ENCODE measurements around the gene GUCA2A.
"Not testable (repeated sequence)": the region's sequence is repeated elsewhere in the genome, so short reads cannot be mapped to it uniquely, and the experiment has no call there.

The GUCA2A gene

GRCh38 chr1:42164551-42165420, at the start of gene GUCA2A:
Gene GUCA2A, minus strand, starts transcription at chr1:42164745. Its CDS starts 33 bp downstream, at chr1:42164712.
- DNase-seq (ENCODE audit: low read depth in 2 of 2, low spot score in 1 of 2) = no peak

- DNase-seq (ENCODE audit: low read depth in 2 of 2, low spot score in 1 of 2) = no peak
Observed at GRCh38 chr1:42211224-42211623, 46.7 kb upstream of the GUCA2A start.

GRCh38 chr1:42210421-42211133, 46.0 kb upstream of the GUCA2A start:
- no peak for DNase-seq (ENCODE audit: low read depth in 2 of 2, low spot score in 1 of 2)

DNA sequence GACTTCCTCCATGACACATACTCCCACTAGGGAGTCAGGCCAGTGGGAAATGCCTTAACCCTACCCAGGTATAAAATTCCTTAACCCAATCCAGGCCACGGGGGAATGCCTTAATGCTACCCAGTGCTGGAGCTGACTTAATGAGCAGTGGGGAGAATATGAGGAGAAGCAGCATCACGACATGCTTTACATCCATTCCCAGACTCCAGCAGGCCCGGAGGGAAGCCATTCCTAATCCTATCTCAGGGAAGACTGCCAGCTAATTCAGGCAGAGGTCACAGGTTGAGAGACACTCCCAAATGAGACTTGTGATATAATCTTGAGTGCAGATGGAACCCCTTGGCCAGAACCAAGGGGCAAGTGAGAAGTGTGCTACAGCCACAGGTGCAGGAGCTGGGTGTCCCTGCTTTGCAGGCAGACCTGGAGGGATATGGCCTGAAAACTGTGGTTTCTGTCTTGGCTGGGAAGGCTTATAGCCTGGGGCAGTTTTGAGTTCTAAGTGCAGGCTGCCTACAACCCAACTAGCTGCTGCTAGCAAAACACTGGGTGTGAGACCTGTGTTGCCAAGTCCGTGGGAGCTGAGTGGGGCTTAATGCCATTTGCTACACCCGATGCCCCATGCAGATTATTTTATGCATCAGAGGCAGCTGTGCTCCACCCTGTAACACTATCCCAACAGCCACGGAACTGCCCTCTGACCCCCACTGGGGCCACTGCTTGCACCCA, 45.1 kb upstream of the GUCA2A start:
- no peak for DNase-seq (ENCODE audit: low read depth in 2 of 2, low spot score in 1 of 2)

GRCh38 chr1:42206930-42207329, 42.4 kb upstream of the GUCA2A start:
- not testable (repeated sequence) for DNase-seq (ENCODE audit: low read depth in 2 of 2, low spot score in 1 of 2)

- no peak for DNase-seq (ENCODE audit: low read depth in 2 of 2, low spot score in 1 of 2)
Observed at GRCh38 chr1:42206164-42206563, 41.6 kb upstream of the GUCA2A start.

DNA sequence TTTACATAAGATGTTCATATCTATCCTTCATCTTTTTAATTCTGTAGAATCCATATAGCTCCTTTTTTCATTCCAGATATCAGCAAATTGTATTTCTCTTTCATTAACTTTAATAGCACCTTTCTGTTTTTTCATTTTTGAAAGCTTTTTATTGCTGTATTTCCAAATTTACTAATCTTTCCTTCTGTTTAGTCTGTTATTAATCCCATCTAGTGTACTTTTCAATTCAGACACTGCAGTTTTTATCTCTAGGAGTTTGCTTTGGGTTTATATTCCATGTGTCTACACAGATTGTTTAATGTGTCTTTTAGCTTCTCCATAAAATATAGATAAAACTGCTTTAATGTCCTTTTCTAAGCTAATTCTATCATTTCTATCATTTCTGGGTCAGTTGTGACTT, 37.4 kb upstream of the GUCA2A start:
- DNase-seq (ENCODE audit: low read depth in 2 of 2, low spot score in 1 of 2) = no peak

GRCh38 chr1:42198251-42198650, 33.7 kb upstream of the GUCA2A start:
- no peak for DNase-seq (ENCODE audit: low read depth in 2 of 2, low spot score in 1 of 2)

- DNase-seq (ENCODE audit: low read depth in 2 of 2, low spot score in 1 of 2) = no peak
Observed at GRCh38 chr1:42195841-42196240, 31.3 kb upstream of the GUCA2A start.

- no peak for DNase-seq (ENCODE audit: low read depth in 2 of 2, low spot score in 1 of 2)
Observed at GRCh38 chr1:42192106-42192505, 27.6 kb upstream of the GUCA2A start.

GRCh38 chr1:42191319-42191718, 26.8 kb upstream of the GUCA2A start:
- DNase-seq (ENCODE audit: low read depth in 2 of 2, low spot score in 1 of 2) = no peak

DNA sequence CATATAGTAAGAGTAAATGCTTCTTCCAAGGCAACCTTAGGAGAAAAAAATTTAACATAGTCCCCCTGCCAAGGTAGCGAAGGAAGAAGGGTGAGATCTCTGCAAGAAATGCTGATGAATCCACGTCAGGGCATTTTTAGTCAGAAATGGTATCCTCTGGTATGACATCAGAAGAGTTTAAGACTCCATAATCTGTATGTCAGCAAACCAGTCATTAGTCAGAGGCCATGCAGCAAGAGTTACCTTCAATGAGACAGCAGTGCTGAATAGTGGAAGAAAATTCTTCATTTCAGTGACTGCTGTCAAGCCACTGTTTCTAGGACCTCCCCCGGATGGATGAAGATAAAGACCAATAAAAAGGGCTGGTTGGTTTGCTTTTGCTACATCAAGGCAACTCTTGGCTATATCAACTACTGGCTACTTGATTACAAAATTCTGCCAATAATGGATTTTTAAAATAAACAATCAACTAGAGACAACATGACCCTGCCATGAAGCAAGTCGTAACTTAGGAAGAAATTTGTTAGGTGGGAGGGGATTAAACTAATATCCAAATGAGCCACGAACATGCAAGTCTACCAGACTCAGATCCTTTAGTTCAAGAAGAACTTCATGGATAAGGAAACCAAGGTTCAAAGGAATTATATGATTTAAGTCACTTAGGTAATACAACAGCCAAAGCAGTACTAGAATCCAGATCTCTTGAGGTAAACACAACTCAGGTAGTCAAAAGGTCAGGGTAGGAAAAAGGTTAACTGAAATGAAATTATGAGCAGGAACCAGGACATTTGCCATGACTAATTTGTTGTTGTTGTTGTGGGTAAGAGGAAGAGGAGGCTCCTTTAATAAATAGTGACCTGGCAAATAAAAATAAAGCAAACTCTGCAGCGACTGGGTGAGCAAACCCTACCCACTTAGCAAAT, 25.6 kb upstream of the GUCA2A start:
- DNase-seq (ENCODE audit: low read depth in 2 of 2, low spot score in 1 of 2) = no peak

- no peak for DNase-seq (ENCODE audit: low read depth in 2 of 2, low spot score in 1 of 2)
Observed at GRCh38 chr1:42186152-42186551, 21.6 kb upstream of the GUCA2A start.

GRCh38 chr1:42184616-42185015, 20.1 kb upstream of the GUCA2A start:
- no peak for DNase-seq (ENCODE audit: low read depth in 2 of 2, low spot score in 1 of 2)

DNA sequence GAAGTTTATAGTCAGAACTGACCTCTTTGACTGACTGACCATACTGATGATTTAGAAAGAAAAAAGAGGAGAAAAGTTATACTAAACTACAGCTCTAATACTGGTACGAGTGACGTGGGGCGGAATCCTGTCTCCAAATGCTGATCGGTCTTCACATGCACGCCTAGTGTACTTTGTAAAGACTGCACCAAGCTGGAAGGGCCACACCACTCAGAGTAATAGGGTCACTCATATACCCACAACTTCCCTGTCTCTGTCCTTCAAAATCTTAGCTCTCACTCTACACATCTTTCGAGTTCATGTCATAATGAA, 19.4 kb upstream of the GUCA2A start:
- no peak for DNase-seq (ENCODE audit: low read depth in 2 of 2, low spot score in 1 of 2)

DNA sequence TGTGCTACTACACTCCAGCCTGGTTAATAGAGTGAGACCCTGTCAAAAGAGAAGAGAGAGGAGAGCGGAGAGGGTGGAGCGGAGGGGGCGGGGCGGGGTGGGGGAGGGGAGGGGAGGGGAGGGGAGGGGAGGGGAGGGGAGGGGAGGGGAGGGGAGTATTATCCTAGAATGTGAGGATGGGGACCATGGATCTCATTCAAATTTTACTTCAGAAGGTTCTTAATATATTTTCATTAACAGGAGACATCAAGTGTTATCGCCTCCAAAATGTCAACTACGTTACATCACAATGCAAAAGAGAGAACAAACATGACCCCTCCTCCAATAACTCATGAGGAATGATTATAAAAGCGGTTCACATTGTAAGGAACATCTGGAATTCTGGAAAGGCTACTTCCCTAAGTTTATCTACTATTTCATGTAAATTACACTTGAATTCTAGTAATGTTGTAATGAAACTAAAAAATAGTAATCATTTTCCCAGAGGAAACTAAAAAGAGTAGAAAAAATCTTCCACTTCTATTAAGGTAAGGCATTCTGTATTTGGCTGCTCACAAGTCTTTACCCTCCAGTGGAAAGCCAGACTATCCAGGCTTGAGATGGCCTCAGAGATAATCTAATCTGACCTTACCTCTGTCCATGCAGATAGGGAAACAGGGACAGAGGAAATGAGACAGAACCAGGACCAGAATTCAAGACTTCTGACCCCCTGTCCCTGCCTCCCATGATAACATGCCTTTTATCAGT, 18.8 kb upstream of the GUCA2A start:
- no peak for DNase-seq (ENCODE audit: low read depth in 2 of 2, low spot score in 1 of 2)

- DNase-seq (ENCODE audit: low read depth in 2 of 2, low spot score in 1 of 2) = no peak
Observed at GRCh38 chr1:42181687-42182086, 17.1 kb upstream of the GUCA2A start.

GRCh38 chr1:42179900-42180329, 15.4 kb upstream of the GUCA2A start:
- no peak for DNase-seq (ENCODE audit: low read depth in 2 of 2, low spot score in 1 of 2)

DNA sequence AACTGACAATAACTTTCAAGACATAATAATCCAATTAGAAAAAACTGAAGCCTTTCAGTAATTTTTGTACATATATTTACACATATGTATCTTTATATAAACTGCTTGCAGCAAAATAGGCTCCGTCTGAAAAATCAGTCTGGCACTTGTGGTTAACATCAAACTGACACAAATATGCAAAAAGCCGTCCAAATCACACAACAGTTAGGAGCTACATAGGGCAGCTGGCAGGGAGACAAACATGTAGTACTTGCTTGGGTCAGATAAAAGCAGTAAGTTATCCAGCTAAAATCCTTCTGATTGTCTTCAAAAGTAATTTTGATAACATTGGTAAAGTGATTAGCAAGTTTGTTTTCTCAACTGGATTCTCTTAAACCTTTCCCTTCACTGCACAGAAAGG, 14.7 kb upstream of the GUCA2A start:
- no peak for DNase-seq (ENCODE audit: low read depth in 2 of 2, low spot score in 1 of 2)

DNA sequence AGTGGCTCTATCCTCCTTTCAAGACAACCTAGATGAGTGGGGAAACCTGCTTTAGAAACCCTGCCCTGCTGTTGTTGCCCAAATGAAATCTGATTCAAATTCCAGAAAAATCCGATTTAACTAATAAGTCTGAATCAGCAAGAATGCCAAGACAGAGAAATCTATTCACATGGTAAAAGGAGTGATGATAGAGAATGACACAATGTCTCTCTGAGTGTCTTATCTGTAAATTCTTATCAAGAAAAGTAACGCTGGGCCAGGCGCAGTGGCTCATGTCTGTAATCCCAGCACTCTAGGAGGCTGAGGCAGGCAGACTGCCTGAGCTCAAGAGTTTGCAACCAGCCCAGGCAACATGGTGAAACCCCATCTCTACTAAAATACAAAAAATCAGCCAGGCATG, 13.7 kb upstream of the GUCA2A start:
- no peak for DNase-seq (ENCODE audit: low read depth in 2 of 2, low spot score in 1 of 2)
